Neural progenitor cell (in vitro differentiated cells): ENCODE results near the gene TMEM87B.

Experiments
- EZH2phosphoT487 ChIP-seq: fragments of 200-600 bp; sonication (generic); IDR thresholded peaks from 2 replicates; pipeline ENCODE4 v1.6.1; 2017; ENCODE audit warnings: antibody characterized with exemption
- TF ChIP-seq, protein P1 (sequence below): fragments of 200-600 bp; sonication (generic); IDR thresholded peaks from 2 replicates; pipeline ENCODE4 v1.5.1; 2017; ENCODE audit warnings: antibody characterized with exemption, mild to moderate bottlenecking

DNA sequence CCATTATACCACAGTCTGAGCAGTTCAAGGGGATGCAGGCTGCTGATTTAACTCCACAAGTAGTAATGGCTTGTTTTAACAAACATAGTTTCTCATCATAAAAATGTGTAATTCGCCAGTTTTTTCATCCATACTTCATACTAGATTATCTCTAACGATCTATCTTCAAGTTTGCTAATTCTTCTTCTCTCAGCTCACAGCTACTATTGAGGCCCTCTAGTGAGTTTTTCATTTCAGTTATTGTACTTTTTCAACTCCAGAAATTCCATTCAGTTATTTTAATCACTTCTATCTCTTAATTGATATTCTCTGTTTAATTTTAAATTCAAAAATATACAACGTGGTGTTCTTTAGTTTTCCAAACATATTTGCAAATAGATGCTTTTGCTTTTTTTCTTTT lies 20.1 kb upstream of the TMEM87B start:
- TF ChIP-seq, protein P1, sequence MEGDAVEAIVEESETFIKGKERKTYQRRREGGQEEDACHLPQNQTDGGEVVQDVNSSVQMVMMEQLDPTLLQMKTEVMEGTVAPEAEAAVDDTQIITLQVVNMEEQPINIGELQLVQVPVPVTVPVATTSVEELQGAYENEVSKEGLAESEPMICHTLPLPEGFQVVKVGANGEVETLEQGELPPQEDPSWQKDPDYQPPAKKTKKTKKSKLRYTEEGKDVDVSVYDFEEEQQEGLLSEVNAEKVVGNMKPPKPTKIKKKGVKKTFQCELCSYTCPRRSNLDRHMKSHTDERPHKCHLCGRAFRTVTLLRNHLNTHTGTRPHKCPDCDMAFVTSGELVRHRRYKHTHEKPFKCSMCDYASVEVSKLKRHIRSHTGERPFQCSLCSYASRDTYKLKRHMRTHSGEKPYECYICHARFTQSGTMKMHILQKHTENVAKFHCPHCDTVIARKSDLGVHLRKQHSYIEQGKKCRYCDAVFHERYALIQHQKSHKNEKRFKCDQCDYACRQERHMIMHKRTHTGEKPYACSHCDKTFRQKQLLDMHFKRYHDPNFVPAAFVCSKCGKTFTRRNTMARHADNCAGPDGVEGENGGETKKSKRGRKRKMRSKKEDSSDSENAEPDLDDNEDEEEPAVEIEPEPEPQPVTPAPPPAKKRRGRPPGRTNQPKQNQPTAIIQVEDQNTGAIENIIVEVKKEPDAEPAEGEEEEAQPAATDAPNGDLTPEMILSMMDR: no peak
- TF ChIP-seq EZH2phosphoT487: no peak
